GM10266 (cell line): ENCODE measurements around the gene SUSD1.

ENCODE experiments used
- DNase-seq: peaks from one replicate; pipeline ENCODE4 v3.0.0; 2012; ENCODE audit errors: extremely low spot score
- CTCF ChIP-seq: IDR thresholded peaks from 2 replicates; pipeline ENCODE4 v1.5.1; 2012; ENCODE audit warnings: mild to moderate bottlenecking, low read depth; ENCODE audit not compliant: control insufficient read depth, insufficient read depth; ENCODE audit errors: missing control alignments

SUSD1 gene

DNA sequence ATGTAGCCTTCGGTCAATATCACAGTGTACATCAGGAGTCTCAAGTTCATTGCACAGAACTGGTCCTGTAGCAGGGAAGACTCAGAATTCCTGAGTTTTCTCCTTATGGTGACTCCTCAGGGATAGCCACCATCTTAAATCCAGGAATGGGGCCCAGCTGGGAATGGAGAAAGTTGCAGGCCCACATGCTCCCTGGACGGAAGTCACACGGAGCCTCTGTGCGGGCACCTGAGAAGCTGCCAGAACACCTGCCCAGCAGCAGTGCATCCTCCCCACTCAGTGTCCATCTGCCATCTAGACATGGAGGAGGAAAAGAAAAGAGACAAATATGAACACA is 133.9 kb downstream of the SUSD1 start:
- TF ChIP-seq CTCF: no peak
- DNase-seq: no peak

GRCh38 chr9:112038017-112038408 is 137.1 kb downstream of the SUSD1 start:
- no peak for DNase-seq

GRCh38 chr9:112037281-112038016 is 137.6 kb downstream of the SUSD1 start:
- no peak for TF ChIP-seq CTCF
- peak; percentile 42 for DNase-seq

More at GRCh38 chr9:112038017-112038408, 137.1 kb downstream of the SUSD1 start:
- TF ChIP-seq CTCF: no peak

DNA sequence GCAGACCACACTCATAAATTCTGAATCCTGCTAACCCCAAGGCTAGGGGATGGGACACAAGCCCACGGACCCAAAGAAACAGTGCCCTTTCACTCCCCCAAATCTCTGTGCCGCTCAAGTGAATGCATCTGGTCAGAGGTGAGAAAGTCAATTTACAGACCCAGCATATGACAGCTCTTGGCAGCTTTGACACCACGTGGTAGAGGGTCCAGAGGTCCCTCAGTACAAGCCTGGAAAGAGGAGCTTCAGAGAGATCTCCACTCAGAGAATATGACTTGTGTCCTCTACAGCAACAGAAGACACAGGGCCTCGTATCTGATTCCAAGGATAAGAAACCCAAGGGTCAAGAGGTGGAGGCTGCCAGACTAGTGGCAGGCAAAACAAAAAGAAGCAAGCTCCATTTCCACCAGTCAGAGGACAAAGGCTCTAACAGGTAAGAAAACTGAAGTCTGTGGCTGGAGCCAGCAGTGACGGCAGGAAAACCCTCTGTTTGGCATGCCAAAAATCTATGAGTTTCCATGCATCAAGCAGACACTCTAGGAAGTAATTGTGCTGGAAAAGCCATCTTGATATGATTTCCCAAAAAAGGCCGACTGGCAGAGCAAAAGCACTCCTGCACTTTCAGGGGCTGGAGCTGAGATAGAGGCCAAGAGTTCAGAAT is 139.8 kb downstream of the SUSD1 start:
- DNase-seq: no peak
- TF ChIP-seq CTCF: no peak

DNA sequence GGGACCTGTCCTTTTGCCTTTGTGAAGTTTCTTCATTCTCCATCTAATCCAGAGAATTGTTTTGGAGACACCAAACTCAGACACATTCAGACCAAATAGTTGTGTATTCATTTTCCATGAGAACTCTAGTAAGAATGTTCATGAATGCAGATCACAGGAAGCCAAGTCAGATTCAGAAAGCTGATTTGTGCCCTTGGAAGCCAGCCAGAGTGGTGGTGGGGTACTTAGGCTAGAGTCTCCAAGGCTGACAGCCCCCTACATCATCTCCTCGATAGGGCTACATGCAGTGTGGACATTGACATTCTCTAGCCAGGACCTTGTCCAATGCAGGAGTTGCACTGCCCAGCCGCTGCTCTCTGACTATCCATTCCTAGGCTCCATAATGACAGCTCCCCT is 140.9 kb downstream of the SUSD1 start:
- no peak for TF ChIP-seq CTCF
- no peak for DNase-seq

GRCh38 chr9:112033237-112034215 is 141.6 kb downstream of the SUSD1 start:
- DNase-seq: no peak
- TF ChIP-seq CTCF: no peak
